HepG2 (cell line): ENCODE measurements around the gene PTPN14. TPM values are rescaled to one million over a fixed set of nuclear protein-coding genes. Genes with fewer than 3 reads are reported as not detected.

Experiments used
- ARID2 ChIP-seq: sonication (generic); formaldehyde crosslinking; IDR thresholded peaks from 2 replicates; pipeline ENCODE4 v1.8.1; 2022; ENCODE audit warnings: mild to moderate bottlenecking, missing genetic modification reagents, borderline replicate concordance
- DR1 ChIP-seq: sonication (generic); formaldehyde crosslinking; IDR thresholded peaks from 2 replicates; pipeline ENCODE4 v1.8.0; 2021; ENCODE audit warnings: mild to moderate bottlenecking, missing genetic modification reagents, inconsistent platforms
- MIER2 ChIP-seq: IDR thresholded peaks from 2 replicates; pipeline ENCODE4 v1.6.1; 2016; ENCODE audit warnings: missing biosample characterization, missing genetic modification reagents
- RAD21 ChIP-seq: fragments of 450-650 bp; formaldehyde crosslinking; IDR thresholded peaks from 2 replicates; pipeline ENCODE4 v1.5.0; 2020; ENCODE audit warnings: mild to moderate bottlenecking
- RBAK ChIP-seq: sonication (generic); formaldehyde crosslinking; IDR thresholded peaks from 2 replicates; pipeline ENCODE4 v1.5.1; 2020; ENCODE audit warnings: mild to moderate bottlenecking, missing genetic modification reagents
- SMAD3 ChIP-seq: sonication (generic); formaldehyde crosslinking; IDR thresholded peaks from 2 replicates; pipeline ENCODE4 v1.4.0; 2020; ENCODE audit warnings: missing genetic modification reagents
- SOX6 ChIP-seq, 2 experiments: fragments of 450-650 bp in 1 of 2; sonication (generic) in 1 of 2; formaldehyde crosslinking in 1 of 2; IDR thresholded peaks; 2 replicates each; pipeline versions ENCODE4 v1.4.0 to v1.6.1; 2017 to 2020; ENCODE audit warnings: antibody characterized with exemption in 1 of 2, mild to moderate bottlenecking in 1 of 2, missing genetic modification reagents in 1 of 2
- ZFP62 ChIP-seq: sonication (generic); formaldehyde crosslinking; IDR thresholded peaks from 2 replicates; pipeline ENCODE4 v1.4.0; 2020; ENCODE audit warnings: missing genetic modification reagents
- ZGPAT ChIP-seq: IDR thresholded peaks from 2 replicates; pipeline ENCODE4 v1.6.1; 2016; ENCODE audit warnings: mild to moderate bottlenecking
- ZNF20 ChIP-seq: sonication (generic); formaldehyde crosslinking; IDR thresholded peaks from 2 replicates; pipeline ENCODE4 v1.4.0; 2020; ENCODE audit warnings: mild to moderate bottlenecking, moderate library complexity, missing genetic modification reagents
- ZNF225 ChIP-seq: sonication (generic); formaldehyde crosslinking; IDR thresholded peaks from 2 replicates; pipeline ENCODE4 v1.4.0; 2020; ENCODE audit warnings: mild to moderate bottlenecking, missing genetic modification reagents
- ZNF24 ChIP-seq: fragments of 450-650 bp; IDR thresholded peaks from 2 replicates; pipeline ENCODE4 v1.6.1; 2017; ENCODE audit warnings: antibody characterized with exemption, mild to moderate bottlenecking
- ZNF263 ChIP-seq: sonication (generic); formaldehyde crosslinking; IDR thresholded peaks from 2 replicates; pipeline ENCODE4 v1.4.0; 2020; ENCODE audit warnings: missing genetic modification reagents
- ZNF431 ChIP-seq: sonication (generic); formaldehyde crosslinking; IDR thresholded peaks from 2 replicates; pipeline ENCODE4 v1.9.0; 2022; ENCODE audit warnings: missing genetic modification reagents, low read depth, mild to moderate bottlenecking, borderline replicate concordance
- ZNF432 ChIP-seq: sonication (generic); formaldehyde crosslinking; IDR thresholded peaks from 2 replicates; pipeline ENCODE4 v1.5.0; 2020; ENCODE audit warnings: missing genetic modification reagents, mild to moderate bottlenecking, borderline replicate concordance
- ZNF513 ChIP-seq: sonication (generic); formaldehyde crosslinking; conservative IDR thresholded peaks from 2 replicates; pipeline ENCODE4 v1.5.0; 2020; ENCODE audit warnings: missing genetic modification reagents
- ZNF768 ChIP-seq: sonication (generic); formaldehyde crosslinking; IDR thresholded peaks from 2 replicates; pipeline ENCODE4 v1.4.0; 2020; ENCODE audit warnings: missing genetic modification reagents
- polyA plus RNA-seq, 8 experiments: library from polyadenylated mRNA; depleted of rRNA in 3 of 8; stranded (reverse) in 7 of 8; unstranded in 1 of 8; fragments of >200 nt; fragmentation: Illumina TruSeq in 4 of 8; extraction: Trizol in 4 of 8; gene quantifications; 2 replicates each; pipeline versions ENCODE4 v1.2.1 to v1.2.3, GENCODE V29; 2011 to 2016; ENCODE audit warnings: low read depth in 4 of 8, missing spikeins in 1 of 8, mixed read lengths in 1 of 8; ENCODE audit not compliant: insufficient read depth in 1 of 8
- total RNA-seq, 5 experiments: library from RNA; depleted of rRNA; stranded (reverse); fragments of >200 nt; fragmentation: Illumina TruSeq; extraction: Trizol; gene quantifications; 2 replicates each; pipeline ENCODE4 v1.2.3, GENCODE V29; 2016; ENCODE audit warnings: low read depth in 1 of 5
- TF ChIP-seq, protein P1 (sequence below): sonication (generic); formaldehyde crosslinking; IDR thresholded peaks from 2 replicates; pipeline ENCODE4 v1.9.0; 2021; ENCODE audit warnings: missing genetic modification reagents, mild to moderate bottlenecking, borderline replicate concordance
- TF ChIP-seq, protein P2 (sequence below): sonication (generic); formaldehyde crosslinking; IDR thresholded peaks from 2 replicates; pipeline ENCODE4 v1.5.1; 2020; ENCODE audit warnings: missing genetic modification reagents, mild to moderate bottlenecking, borderline replicate concordance
- TF ChIP-seq, protein P3 (sequence below): sonication (generic); formaldehyde crosslinking; IDR thresholded peaks from 2 replicates; pipeline ENCODE4 v1.8.1; 2023; ENCODE audit warnings: mild to moderate bottlenecking, missing genetic modification reagents, borderline replicate concordance

Gene PTPN14
- total and polyA plus RNA-seq, 2 of the 13 experiments (the other 11 are each of a cell fraction or from before 2014, with no cell fraction given): 3.9 to 4.7 TPM

DNA sequence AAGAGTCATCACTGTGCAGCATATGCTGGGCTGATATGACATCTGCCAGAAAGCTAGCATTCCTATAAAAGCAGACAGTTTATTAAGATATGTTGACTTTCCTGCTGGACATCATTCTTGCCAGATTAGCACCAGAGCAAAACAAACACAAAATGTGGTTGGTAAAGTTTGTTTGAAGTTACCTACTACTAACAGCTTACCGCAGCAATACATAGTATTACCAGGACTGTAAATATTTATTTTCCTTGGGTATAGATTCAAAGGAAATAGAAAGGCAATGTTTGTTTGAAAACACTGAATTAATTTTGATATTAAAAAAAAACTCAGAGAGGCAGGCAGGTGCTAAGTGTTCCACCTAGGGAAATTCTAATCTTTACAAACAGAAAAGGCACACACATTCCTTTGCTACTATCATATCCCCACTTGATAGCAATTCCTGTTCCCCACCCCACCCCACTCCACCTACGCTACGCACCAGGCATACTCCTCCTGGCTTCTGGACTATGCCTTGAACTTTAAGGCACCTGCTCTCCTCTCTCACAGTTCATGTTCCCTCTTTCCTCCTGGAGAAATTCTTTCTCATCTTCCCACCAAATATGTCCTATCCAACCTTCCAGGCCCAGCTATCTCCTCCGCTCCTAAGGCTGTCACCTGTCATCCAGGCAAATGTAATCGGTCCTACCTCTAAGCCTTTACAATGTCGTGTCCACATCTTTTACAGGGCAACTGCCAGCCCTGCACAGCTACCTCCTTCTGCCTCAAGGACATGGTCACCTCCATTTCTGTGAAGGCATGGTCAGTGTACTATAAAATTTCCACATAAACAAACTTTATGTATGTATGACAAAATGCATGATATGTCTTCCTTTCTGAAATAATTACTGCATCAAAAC is 34.7 kb downstream of the PTPN14 start (continued):
- TF ChIP-seq MIER2 (CRISPR knock-in tag): no peak
- no peak for TF ChIP-seq ZNF768
- no peak for TF ChIP-seq ARID2 (CRISPR knock-in tag)
- TF ChIP-seq, protein P1, sequence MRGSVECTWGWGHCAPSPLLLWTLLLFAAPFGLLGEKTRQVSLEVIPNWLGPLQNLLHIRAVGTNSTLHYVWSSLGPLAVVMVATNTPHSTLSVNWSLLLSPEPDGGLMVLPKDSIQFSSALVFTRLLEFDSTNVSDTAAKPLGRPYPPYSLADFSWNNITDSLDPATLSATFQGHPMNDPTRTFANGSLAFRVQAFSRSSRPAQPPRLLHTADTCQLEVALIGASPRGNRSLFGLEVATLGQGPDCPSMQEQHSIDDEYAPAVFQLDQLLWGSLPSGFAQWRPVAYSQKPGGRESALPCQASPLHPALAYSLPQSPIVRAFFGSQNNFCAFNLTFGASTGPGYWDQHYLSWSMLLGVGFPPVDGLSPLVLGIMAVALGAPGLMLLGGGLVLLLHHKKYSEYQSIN: no peak
- TF ChIP-seq ZNF24: peak; percentile 65
- TF ChIP-seq ZNF431: no peak
- TF ChIP-seq ZNF513 (CRISPR knock-in tag): no peak
- peak; percentile 40; the same call in 1 of the 2 replicates for TF ChIP-seq ZGPAT (CRISPR knock-in tag)
- TF ChIP-seq DR1 (CRISPR knock-in tag): no peak
- no peak for TF ChIP-seq RBAK
- no peak for TF ChIP-seq ZNF432 (CRISPR knock-in tag)
- TF ChIP-seq SOX6 (IDR thresholded peaks at IDR 0.05): no peak
- TF ChIP-seq SOX6 (CRISPR knock-in tag; IDR thresholded peaks at IDR 0.05): peak; percentile 26; the same call in 1 of the 2 replicates
- peak; percentile 48; the same call in 1 of the 2 replicates for TF ChIP-seq SMAD3 (CRISPR knock-in tag)
- no peak for TF ChIP-seq ZFP62
- TF ChIP-seq, protein P2, sequence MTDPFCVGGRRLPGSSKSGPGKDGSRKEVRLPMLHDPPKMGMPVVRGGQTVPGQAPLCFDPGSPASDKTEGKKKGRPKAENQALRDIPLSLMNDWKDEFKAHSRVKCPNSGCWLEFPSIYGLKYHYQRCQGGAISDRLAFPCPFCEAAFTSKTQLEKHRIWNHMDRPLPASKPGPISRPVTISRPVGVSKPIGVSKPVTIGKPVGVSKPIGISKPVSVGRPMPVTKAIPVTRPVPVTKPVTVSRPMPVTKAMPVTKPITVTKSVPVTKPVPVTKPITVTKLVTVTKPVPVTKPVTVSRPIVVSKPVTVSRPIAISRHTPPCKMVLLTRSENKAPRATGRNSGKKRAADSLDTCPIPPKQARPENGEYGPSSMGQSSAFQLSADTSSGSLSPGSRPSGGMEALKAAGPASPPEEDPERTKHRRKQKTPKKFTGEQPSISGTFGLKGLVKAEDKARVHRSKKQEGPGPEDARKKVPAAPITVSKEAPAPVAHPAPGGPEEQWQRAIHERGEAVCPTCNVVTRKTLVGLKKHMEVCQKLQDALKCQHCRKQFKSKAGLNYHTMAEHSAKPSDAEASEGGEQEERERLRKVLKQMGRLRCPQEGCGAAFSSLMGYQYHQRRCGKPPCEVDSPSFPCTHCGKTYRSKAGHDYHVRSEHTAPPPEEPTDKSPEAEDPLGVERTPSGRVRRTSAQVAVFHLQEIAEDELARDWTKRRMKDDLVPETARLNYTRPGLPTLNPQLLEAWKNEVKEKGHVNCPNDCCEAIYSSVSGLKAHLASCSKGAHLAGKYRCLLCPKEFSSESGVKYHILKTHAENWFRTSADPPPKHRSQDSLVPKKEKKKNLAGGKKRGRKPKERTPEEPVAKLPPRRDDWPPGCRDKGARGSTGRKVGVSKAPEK: no peak
- TF ChIP-seq RAD21 (CRISPR knock-in tag): no peak
- TF ChIP-seq, protein P3, sequence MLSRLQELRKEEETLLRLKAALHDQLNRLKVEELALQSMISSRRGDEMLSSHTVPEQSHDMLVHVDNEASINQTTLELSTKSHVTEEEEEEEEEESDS (CRISPR knock-in tag): no peak
- no peak for TF ChIP-seq ZNF263 (CRISPR knock-in tag)
- TF ChIP-seq ZNF20: no peak
- TF ChIP-seq ZNF225 (CRISPR knock-in tag): no peak
